ENCODE measurements around the gene TBC1D22A.

TBC1D22A gene

GRCh38 chr22:46918197-46918596 lies 155.7 kb downstream of the TBC1D22A start:
- no peaks in the 10 kb centered on the region for H3K36me3 ChIP-seq (ENCODE audit: insufficient read depth)
- H3K4me2 ChIP-seq = no peak overlapping the region
- TF ChIP-seq CTCF (conservative IDR thresholded peaks at IDR 0.05; ENCODE audit: low read depth, low read length) = no peak
- no peak overlapping the region for H3K9ac ChIP-seq
- H3K27me3 ChIP-seq (ENCODE audit: insufficient read depth, low read depth) = no peaks in the 10 kb centered on the region
- no peaks in the 10 kb centered on the region for H4K20me1 ChIP-seq (ENCODE audit: insufficient read depth)
- no peaks in the 10 kb centered on the region for H3K4me1 ChIP-seq (ENCODE audit: low read depth, poor library complexity, severe bottlenecking)
- no peak overlapping the region for H3K4me3 ChIP-seq (IDR thresholded peaks at IDR 0.05; ENCODE audit: insufficient read depth, low read depth, low read length)
- H3K79me2 ChIP-seq (ENCODE audit: insufficient read depth, low read depth) = no peaks in the 10 kb centered on the region
- H3K27ac ChIP-seq = no peak overlapping the region
- no peak overlapping the region for H2AFZ ChIP-seq (ENCODE audit: low read depth)

DNA sequence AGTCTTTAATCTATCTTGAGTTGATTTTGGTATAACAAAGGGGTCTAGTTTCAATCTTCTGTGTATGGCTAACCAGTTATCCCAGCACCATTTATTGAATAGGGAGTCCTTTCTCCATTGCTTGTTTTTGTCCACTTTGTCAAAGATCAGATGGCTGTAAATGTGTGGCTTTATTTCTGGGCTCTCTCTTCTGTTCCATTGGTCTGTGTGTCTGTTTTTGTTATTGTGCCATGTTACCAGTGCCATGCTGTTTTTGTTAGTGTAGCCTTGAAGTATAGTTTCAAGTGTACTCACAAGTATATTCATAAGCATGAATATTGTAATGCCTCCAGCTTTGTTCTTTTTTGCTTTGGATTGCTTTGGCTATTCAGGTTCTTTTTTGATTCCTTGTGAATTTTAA lies 159.6 kb downstream of the TBC1D22A start:
- Histone ChIP-seq H3K36me3 (ENCODE audit: insufficient read depth) (no peaks in the 10 kb centered on the region), H3K79me2 (ENCODE audit: insufficient read depth, low read depth) (no peaks in the 10 kb centered on the region), H2AFZ (ENCODE audit: low read depth) (no peak overlapping the region), H3K27me3 (ENCODE audit: insufficient read depth, low read depth) (no peaks in the 10 kb centered on the region), H3K4me3 (IDR thresholded peaks at IDR 0.05; ENCODE audit: insufficient read depth, low read depth, low read length) (no peak overlapping the region), H4K20me1 (ENCODE audit: insufficient read depth) (no peaks in the 10 kb centered on the region), H3K9ac (no peak overlapping the region), H3K4me1 (ENCODE audit: low read depth, poor library complexity, severe bottlenecking) (no peaks in the 10 kb centered on the region), H3K4me2 (no peak overlapping the region), H3K27ac (no peak overlapping the region)
- no peak for TF ChIP-seq CTCF (conservative IDR thresholded peaks at IDR 0.05; ENCODE audit: low read depth, low read length)

DNA sequence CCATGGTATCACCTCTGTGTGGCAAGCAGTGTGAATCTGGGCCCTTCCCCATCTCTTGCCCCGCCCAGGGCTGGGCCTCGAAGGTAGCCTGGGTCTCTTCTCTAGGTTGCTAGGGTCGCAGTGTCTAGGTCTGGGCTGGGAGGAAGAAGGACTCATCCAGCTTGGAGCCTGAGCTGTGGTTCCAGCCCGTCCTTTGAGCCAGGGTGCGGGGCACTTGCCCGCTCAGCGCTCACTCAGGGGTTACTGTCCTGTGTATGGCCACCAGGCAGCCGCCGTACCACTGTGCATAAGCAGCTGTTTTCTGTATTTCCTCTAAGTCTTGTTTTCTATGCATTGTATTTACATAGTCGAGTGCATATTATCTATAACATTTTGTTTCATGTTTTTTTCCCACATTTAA lies 160.9 kb downstream of the TBC1D22A start:
- Histone ChIP-seq H3K4me1 (ENCODE audit: low read depth, poor library complexity, severe bottlenecking) (no peaks in the 10 kb centered on the region), H3K27ac (no peak overlapping the region), H3K4me3 (IDR thresholded peaks at IDR 0.05; ENCODE audit: insufficient read depth, low read depth, low read length) (no peak overlapping the region), H3K9ac (no peak overlapping the region), H2AFZ (ENCODE audit: low read depth) (no peak overlapping the region), H3K27me3 (ENCODE audit: insufficient read depth, low read depth) (no peaks in the 10 kb centered on the region), H4K20me1 (ENCODE audit: insufficient read depth) (no peaks in the 10 kb centered on the region), H3K4me2 (no peak overlapping the region), H3K79me2 (ENCODE audit: insufficient read depth, low read depth) (no peaks in the 10 kb centered on the region), H3K36me3 (ENCODE audit: insufficient read depth) (no peaks in the 10 kb centered on the region)
- TF ChIP-seq CTCF (conservative IDR thresholded peaks at IDR 0.05; ENCODE audit: low read depth, low read length) = no peak

- Histone ChIP-seq H3K27ac (no peak overlapping the region), H4K20me1 (ENCODE audit: insufficient read depth) (no peaks in the 10 kb centered on the region), H3K9ac (no peak overlapping the region), H3K27me3 (ENCODE audit: insufficient read depth, low read depth) (no peaks in the 10 kb centered on the region), H3K79me2 (ENCODE audit: insufficient read depth, low read depth) (no peaks in the 10 kb centered on the region), H3K4me1 (ENCODE audit: low read depth, poor library complexity, severe bottlenecking) (no peaks in the 10 kb centered on the region), H3K36me3 (ENCODE audit: insufficient read depth) (no peaks in the 10 kb centered on the region), H2AFZ (ENCODE audit: low read depth) (no peak overlapping the region), H3K4me2 (no peak overlapping the region), H3K4me3 (IDR thresholded peaks at IDR 0.05; ENCODE audit: insufficient read depth, low read depth, low read length) (no peak overlapping the region)
- TF ChIP-seq CTCF (conservative IDR thresholded peaks at IDR 0.05; ENCODE audit: low read depth, low read length) = no peak
These were observed 163.4 kb downstream of the TBC1D22A start for GRCh38 chr22:46925818-46926217.
